ENCODE results near the gene MFAP2. TPM values are rescaled to one million over a fixed set of nuclear protein-coding genes. Genes with fewer than 3 reads are reported as not detected.

MFAP2 gene
- total and polyA plus RNA-seq, 8 donors, result 4.6 to 19.5 (median 8.7) TPM

DNA sequence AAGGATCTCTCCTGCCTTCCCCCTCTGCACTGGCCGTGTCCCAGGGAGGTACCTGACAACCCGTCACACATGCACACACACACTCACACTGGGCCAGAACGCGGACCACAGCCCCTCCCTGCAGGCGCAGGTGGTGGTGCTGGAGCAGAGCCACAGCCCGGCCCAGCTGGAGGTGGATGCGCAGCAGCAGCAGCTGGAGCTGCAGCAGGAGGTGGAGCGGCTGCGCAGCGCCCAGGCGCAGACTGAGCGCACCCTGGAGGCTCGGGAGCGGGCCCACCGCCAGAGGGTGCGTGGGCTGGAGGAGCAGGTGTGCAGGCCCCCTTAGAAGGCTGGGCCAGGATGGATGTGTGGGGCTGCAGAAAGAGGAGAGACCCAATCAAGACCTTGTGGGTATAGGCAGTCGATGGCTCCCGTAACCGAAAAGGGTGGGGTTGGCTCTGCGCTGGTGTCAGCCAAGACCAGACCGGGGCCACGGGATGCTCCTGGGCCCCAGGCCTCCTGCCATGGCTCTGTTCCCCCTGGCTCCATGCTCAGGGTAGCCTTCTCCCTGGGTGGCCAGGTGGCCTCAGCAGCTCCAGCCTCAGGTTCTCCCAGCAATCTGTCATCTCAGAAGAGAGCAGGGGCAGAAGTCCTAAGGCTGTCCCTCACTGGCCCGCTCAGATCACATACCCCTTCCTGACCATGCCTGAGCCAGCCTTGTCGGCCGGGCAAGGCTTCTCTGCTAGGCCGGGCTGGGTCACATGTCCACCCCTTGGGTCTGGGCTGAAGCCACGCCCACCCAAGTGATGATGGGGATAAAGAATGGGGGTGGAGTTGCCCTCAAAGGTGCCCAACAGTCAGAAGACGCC, 8.9 kb downstream of the MFAP2 start:
- FAIRE-seq (no peak), ATAC-seq (peak in 2 of 4 donors; percentile 9 to 45), DNase-seq (peak in 1 of 6 donors; percentile 70)
- intact Hi-C loops (cut with DNase I), result no loop called here
- TF ChIP-seq, protein P1, sequence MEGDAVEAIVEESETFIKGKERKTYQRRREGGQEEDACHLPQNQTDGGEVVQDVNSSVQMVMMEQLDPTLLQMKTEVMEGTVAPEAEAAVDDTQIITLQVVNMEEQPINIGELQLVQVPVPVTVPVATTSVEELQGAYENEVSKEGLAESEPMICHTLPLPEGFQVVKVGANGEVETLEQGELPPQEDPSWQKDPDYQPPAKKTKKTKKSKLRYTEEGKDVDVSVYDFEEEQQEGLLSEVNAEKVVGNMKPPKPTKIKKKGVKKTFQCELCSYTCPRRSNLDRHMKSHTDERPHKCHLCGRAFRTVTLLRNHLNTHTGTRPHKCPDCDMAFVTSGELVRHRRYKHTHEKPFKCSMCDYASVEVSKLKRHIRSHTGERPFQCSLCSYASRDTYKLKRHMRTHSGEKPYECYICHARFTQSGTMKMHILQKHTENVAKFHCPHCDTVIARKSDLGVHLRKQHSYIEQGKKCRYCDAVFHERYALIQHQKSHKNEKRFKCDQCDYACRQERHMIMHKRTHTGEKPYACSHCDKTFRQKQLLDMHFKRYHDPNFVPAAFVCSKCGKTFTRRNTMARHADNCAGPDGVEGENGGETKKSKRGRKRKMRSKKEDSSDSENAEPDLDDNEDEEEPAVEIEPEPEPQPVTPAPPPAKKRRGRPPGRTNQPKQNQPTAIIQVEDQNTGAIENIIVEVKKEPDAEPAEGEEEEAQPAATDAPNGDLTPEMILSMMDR (IDR thresholded peaks at IDR 0.05), result no peak
- 85 to 86% methylated on average over 27 to 28 of the region's 28 CpGs for WGBS, 2 donors
- Histone ChIP-seq H3K9me3 (no peaks in the 10 kb centered on the region), H3K4me1 (no peaks in the 10 kb centered on the region), H3K27ac (no peak overlapping the region), H3K27me3 (no peaks in the 10 kb centered on the region), H3K4me3 (no peak overlapping the region), H3K36me3 (peaks cover 0 to 7% (median 0%) of the 10 kb centered on the region in 3 donors)

DNA sequence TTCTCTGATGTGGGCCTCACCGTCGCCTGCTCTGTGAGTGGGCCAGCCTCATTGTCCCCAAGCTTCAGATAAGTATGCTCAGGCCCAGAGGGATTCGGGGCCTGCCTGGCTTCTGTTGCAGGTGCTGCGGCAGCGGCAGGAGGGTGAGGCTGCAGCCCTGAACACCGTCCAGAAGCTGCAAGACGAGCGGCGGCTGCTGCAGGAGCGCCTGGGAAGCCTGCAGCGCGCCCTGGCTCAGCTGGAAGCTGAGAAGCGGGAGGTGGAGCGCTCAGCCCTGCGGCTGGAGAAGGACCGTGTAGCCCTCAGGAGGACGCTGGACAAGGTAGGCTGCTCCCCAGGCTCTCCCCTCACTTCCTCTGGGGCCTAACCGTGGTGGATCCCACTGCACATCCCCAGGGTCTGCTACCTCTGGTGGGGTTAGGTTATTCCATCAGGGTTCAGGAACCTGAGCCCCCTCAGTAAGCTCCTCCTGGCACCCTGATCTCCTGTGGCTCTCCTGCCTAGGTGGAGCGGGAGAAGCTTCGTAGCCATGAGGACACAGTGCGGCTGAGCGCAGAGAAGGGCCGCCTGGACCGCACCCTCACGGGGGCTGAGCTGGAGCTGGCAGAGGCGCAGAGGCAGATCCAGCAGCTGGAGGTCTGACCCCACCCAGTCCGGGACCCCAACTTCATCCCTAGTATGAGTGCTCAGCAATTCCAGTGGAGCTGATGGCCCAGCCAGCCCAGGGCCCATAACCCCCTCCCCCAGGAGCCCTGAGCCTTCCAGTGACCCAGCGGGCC, 10.1 kb downstream of the MFAP2 start:
- H3K9me3 ChIP-seq, result no peaks in the 10 kb centered on the region
- H3K36me3 ChIP-seq, result peaks cover 0 to 17% (median 0%) of the 10 kb centered on the region in 3 donors
- FAIRE-seq (no peak), DNase-seq (no peak), ATAC-seq (no peak)
- TF ChIP-seq, protein P1 (IDR thresholded peaks at IDR 0.05), result no peak
- H3K27me3 ChIP-seq, result no peaks in the 10 kb centered on the region
- H3K4me1 ChIP-seq, result no peaks in the 10 kb centered on the region
- intact Hi-C loops (cut with DNase I), result no loop called here
- H3K27ac ChIP-seq, result no peak overlapping the region
- 94 to 95% methylated on average over 28 of the region's 28 CpGs for WGBS, 2 donors
- H3K4me3 ChIP-seq, result no peak overlapping the region

DNA sequence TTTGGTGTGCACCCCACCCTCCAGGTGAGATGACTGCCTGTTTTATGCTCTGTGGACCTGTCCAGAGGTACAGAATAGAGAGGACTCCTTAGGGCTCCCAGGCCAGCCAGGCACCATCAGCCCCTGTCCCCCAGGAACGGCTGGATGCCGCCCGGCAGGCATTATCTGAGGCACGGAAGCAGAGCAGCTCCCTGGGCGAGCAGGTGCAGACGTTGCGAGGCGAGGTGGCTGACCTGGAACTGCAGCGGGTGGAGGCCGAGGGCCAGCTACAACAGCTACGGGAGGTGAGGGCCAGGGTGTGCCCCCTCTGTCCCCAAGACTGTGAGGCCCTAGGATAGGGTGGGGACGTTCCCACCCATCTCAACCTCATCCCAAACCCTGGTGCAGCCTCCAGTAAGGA, 10.8 kb downstream of the MFAP2 start:
- 95% methylated on average over 12 of the region's 12 CpGs for WGBS, 2 donors
- TF ChIP-seq, protein P1 (IDR thresholded peaks at IDR 0.05), result no peak
- DNase-seq, result no peak
- H3K27ac ChIP-seq, result no peak overlapping the region
- peaks cover 0 to 17% (median 0%) of the 10 kb centered on the region in 3 donors for H3K36me3 ChIP-seq
- H3K27me3 ChIP-seq, result no peaks in the 10 kb centered on the region
- no peaks in the 10 kb centered on the region for H3K9me3 ChIP-seq
- intact Hi-C loops (cut with DNase I), result no loop called here
- FAIRE-seq, result no peak
- ATAC-seq, result no peak
- H3K4me1 ChIP-seq, result no peaks in the 10 kb centered on the region
- no peak overlapping the region for H3K4me3 ChIP-seq

DNA sequence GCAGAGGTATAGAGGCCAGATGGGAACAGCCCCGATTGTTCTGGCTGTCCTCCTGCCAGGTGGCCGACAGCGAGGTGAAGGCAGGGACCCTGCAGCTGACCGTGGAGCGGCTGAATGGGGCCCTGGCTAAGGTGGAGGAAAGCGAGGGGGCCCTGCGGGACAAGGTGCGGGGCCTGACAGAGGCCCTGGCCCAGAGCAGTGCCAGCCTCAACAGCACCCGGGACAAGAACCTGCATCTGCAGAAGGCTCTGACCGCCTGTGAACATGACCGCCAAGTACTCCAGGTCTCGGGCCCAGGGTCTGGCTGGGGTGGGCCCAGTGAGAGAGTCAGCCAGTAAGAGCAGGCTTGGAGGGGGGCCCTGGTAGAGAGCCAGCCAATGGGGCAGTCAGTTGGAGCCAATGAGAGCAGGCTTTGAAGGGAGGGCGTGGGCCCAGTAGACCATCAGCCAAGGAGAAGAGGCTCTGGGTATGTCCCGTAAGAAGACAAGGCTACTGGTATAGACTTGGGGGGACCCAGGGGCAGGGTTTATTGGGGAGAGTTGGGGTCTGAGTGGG, 11.3 kb downstream of the MFAP2 start:
- Histone ChIP-seq H3K36me3 (peaks cover 0 to 17% (median 0%) of the 10 kb centered on the region in 3 donors), H3K27me3 (no peaks in the 10 kb centered on the region), H3K9me3 (no peaks in the 10 kb centered on the region), H3K4me1 (no peaks in the 10 kb centered on the region), H3K4me3 (no peak overlapping the region), H3K27ac (no peak overlapping the region)
- TF ChIP-seq, protein P1 (IDR thresholded peaks at IDR 0.05), result no peak
- WGBS, 2 donors, result 87 to 89% methylated on average over 11 to 14 of the region's 14 CpGs
- DNase-seq, result peak in 1 of 6 donors; percentile 66
- no peak for FAIRE-seq
- intact Hi-C loops (cut with DNase I), result no loop called here
- no peak for ATAC-seq

Measured in pancreas (tissue), 10 donors.